Activated CD8-positive, alpha-beta memory T cell treated with anti-CD3 and anti-CD28 coated beads for 4 hours (primary cell): ENCODE results near the gene TOMM40.

Experiments
- DNase-seq, 2 donors: peaks; one replicate each; pipeline ENCODE4 v3.0.0-alpha.2; 2020; ENCODE audit warnings: low read depth in 2 of 2

Gene TOMM40

GRCh38 chr19:44927746-44928145 lies 36.7 kb downstream of the TOMM40 start:
- DNase-seq: no peak

DNA sequence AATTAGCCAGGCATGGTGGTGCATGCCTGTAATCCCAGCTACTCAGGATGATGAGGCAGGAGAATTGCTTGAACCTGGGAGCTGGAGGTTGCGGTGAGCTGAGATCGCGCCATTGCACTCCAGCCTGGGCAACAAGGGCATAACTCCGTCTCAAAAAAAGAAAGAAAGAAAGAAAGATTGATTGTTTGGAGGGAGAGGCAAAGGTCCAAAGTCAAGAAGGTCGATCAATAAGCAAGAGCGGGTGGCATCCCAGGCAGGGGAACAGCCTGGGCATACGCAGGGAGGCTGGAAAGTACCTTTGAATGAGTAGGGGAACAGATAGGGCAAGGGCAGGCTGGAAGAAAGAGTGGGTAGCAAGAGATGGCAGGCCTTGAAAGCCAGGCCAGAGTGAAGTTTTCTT lies 39.0 kb downstream of the TOMM40 start:
- DNase-seq: no peak

GRCh38 chr19:44931541-44931940 lies 40.5 kb downstream of the TOMM40 start:
- no peak for DNase-seq

- DNase-seq: no peak
Measured at GRCh38 chr19:44939668-44940067, 48.6 kb downstream of the TOMM40 start.

DNA sequence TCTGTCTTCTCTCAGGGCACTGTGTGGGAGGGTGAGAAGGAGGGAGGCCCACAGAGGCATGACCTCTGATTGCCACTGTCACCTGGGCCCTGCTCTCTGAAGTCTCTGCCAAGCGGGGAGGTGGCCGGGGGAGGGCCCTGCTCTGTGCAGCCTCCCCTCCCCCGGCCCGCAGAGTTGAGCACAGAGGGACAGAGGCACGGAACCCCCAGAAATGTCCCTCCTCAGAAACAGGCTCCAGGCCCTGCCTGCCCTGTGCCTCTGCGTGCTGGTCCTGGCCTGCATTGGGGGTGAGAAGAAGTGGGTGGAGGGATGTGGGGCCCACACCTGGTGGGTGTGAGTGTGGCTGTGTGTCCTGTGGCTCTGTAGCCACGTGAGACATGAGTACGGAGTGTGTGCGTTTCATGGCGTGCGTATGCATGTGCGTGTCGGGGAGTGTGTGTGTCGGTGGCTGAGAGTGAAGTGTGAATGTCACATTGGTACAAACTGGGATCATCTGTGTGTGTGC lies 51.1 kb downstream of the TOMM40 start, which contains the start of gene APOC4:
TSS of gene APOC4 (plus strand) at position 171 of the 505 bp plus-strand sequence. CDS start at position 212, 41 bp downstream.
- no peak for DNase-seq

- DNase-seq: no peak
Measured at GRCh38 chr19:44943801-44944249, 52.8 kb downstream of the TOMM40 start.

- DNase-seq: no peak
Measured at GRCh38 chr19:44947041-44947581, 56.1 kb downstream of the TOMM40 start.

- DNase-seq: no peak
Measured at GRCh38 chr19:44948237-44948636, 57.2 kb downstream of the TOMM40 start.

GRCh38 chr19:44948763-44949374 lies 57.8 kb downstream of the TOMM40 start:
- DNase-seq: no peak

DNA sequence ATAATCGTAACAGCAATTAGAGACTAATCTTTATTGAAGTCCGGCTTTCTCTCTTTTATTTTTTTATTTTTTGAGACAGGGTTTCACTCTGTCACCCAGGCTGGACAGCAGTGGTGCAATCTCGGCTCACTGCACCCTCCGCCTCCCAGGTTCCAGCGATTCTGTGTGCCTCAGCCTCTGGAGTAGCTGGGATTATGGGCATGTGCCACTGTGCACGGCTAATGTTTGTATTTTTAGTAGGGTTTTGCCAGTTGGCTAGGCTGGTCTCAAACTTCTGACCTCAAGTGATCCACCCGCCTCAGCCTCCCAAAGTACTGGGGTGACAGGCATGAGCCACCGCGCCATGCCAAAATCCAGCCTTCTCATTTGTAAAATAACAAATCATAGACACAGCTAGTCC lies 58.5 kb downstream of the TOMM40 start:
- no peak for DNase-seq

DNA sequence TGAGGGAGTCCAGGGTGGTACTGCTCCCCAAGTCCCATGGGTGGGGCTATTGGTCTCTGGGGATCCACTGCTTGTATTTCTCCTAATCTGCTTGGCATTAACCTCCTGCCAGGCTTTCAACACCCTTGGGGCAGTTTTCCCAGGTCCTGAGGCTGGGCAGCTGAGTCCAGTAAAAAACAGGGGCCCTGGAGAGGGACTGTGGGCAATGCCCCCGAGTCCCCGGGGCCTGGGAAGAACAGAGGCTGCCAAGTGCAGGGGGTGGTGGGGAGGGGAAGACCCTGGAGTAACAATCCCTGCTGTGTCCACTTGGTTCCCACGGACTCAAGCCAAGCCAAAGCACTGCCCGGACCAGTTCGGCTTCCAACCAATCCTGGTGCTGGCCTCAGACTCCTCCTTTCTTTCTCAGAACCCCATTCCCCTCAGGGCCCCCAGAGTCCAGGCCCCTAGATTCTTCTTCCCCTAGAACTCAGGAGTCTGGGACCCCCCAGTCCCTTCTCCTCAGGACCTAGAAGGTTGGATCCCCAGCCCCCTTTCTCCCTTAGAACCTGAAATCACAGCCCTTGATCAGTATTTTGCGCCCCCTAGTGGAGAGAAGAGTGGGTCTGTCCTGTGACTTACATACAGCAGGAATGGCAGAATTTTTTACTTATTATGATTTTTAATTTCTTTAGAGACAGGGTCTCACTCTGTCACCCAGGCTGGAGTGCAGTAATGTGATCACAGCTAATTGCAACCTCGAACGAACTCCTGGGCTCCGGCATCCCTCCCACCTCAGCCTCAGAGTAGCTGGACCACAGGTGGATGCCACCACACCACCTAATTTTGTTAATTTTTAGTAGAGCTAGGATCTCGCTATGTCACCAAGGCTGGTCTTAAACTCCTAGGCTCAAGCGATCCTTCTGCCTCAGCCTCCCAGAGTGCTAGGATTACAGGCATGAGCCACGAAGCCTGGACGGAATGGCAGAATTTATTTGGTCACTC lies 60.4 kb downstream of the TOMM40 start:
- DNase-seq: peak; percentile 16 to 25
